ENCODE measurements around the gene DNAH14. TPM values are rescaled to one million over a fixed set of nuclear protein-coding genes. Genes with fewer than 3 reads are reported as not detected.

The DNAH14 gene
- polyA plus RNA-seq, 1 donor (not counting 4 experiments of a cell fraction or from before 2014, with no cell fraction given) = 6.4 TPM

GRCh38 chr1:224928906-224929305, 569 bp upstream of the DNAH14 start:
- H3K27me3 ChIP-seq (ENCODE audit: control insufficient read depth, extremely low read depth, insufficient read depth, low read length) = no peaks in the 10 kb centered on the region
- FAIRE-seq = no peak
- no peak overlapping the region for H3K9ac ChIP-seq (ENCODE audit: control insufficient read depth, extremely low read depth, insufficient read depth, low read length)
- H3K4me1 ChIP-seq (ENCODE audit: control insufficient read depth, extremely low read depth, insufficient read depth, low read length) = no peaks in the 10 kb centered on the region
- DNase-seq (ENCODE audit: low read depth, low spot score) = no peak
- peak overlapping the region in 1 of 3 experiments; percentile 26 for H3K4me3 ChIP-seq (ENCODE audit: control insufficient read depth in 2 of 3, extremely low read depth in 1 of 3, insufficient read depth in 2 of 3, low read depth in 1 of 3, low read length in 3 of 3)
- H3K27ac ChIP-seq (ENCODE audit: control insufficient read depth, insufficient read depth, low read length) = no peak overlapping the region
- peaks cover 2% of the 10 kb centered on the region for H3K9me3 ChIP-seq (ENCODE audit: control insufficient read depth, low read depth, low read length)
- H3K79me2 ChIP-seq (ENCODE audit: control insufficient read depth, insufficient read depth, low read length) = no peaks in the 10 kb centered on the region
- peak overlapping the region; percentile 91 for H2AFZ ChIP-seq (ENCODE audit: control insufficient read depth, low read length)
- H3K4me2 ChIP-seq (ENCODE audit: control insufficient read depth, extremely low read depth, insufficient read depth, low read depth, low read length) = peak overlapping the region; percentile 78
- H3K36me3 ChIP-seq (ENCODE audit: control insufficient read depth in 2 of 2, extremely low read depth in 1 of 2, insufficient read depth in 2 of 2, low read length in 2 of 2) = no peaks in the 10 kb centered on the region
- dilution Hi-C loops (cut with MboI; ENCODE audit: extremely low pct_ligation_motif_present, low sequenced_read_pairs) = no loop called here
- TF ChIP-seq CTCF (optimal IDR thresholded peaks at IDR 0.05 in 1 of 3, IDR thresholded peaks at IDR 0.05 in 1 of 3, conservative IDR thresholded peaks at IDR 0.05 in 1 of 3; ENCODE audit: extremely low read depth in 1 of 3, insufficient read depth in 2 of 3, low read length in 3 of 3) (no peak), EZH2 (IDR thresholded peaks at IDR 0.05; ENCODE audit: low read length) (no peak)
- H4K20me1 ChIP-seq (ENCODE audit: control insufficient read depth, extremely low read depth, insufficient read depth, low read length) = no peaks in the 10 kb centered on the region
- H3K9me1 ChIP-seq (ENCODE audit: control insufficient read depth, extremely low read depth, insufficient read depth, low read length) = no peaks in the 10 kb centered on the region

GRCh38 chr1:224931605-224932004, 2.1 kb downstream of the DNAH14 start:
- H3K27ac ChIP-seq (ENCODE audit: control insufficient read depth, insufficient read depth, low read length) = no peak overlapping the region
- no peak overlapping the region for H2AFZ ChIP-seq (ENCODE audit: control insufficient read depth, low read length)
- H3K79me2 ChIP-seq (ENCODE audit: control insufficient read depth, insufficient read depth, low read length) = no peaks in the 10 kb centered on the region
- TF ChIP-seq EZH2 (IDR thresholded peaks at IDR 0.05; ENCODE audit: low read length) = no peak
- TF ChIP-seq CTCF (optimal IDR thresholded peaks at IDR 0.05 in 1 of 3, IDR thresholded peaks at IDR 0.05 in 1 of 3, conservative IDR thresholded peaks at IDR 0.05 in 1 of 3; ENCODE audit: extremely low read depth in 1 of 3, insufficient read depth in 2 of 3, low read length in 3 of 3) = no peak
- H4K20me1 ChIP-seq (ENCODE audit: control insufficient read depth, extremely low read depth, insufficient read depth, low read length) = no peaks in the 10 kb centered on the region
- no peaks in the 10 kb centered on the region for H3K9me1 ChIP-seq (ENCODE audit: control insufficient read depth, extremely low read depth, insufficient read depth, low read length)
- no peak overlapping the region for H3K4me2 ChIP-seq (ENCODE audit: control insufficient read depth, extremely low read depth, insufficient read depth, low read depth, low read length)
- H3K27me3 ChIP-seq (ENCODE audit: control insufficient read depth, extremely low read depth, insufficient read depth, low read length) = no peaks in the 10 kb centered on the region
- no peak for FAIRE-seq
- no peak for DNase-seq (ENCODE audit: low read depth, low spot score)
- no peak overlapping the region for H3K9ac ChIP-seq (ENCODE audit: control insufficient read depth, extremely low read depth, insufficient read depth, low read length)
- peaks cover 2% of the 10 kb centered on the region for H3K9me3 ChIP-seq (ENCODE audit: control insufficient read depth, low read depth, low read length)
- no peak overlapping the region for H3K4me3 ChIP-seq (ENCODE audit: control insufficient read depth in 2 of 3, extremely low read depth in 1 of 3, insufficient read depth in 2 of 3, low read depth in 1 of 3, low read length in 3 of 3)
- dilution Hi-C loops (cut with MboI; ENCODE audit: extremely low pct_ligation_motif_present, low sequenced_read_pairs) = no loop called here
- H3K36me3 ChIP-seq (ENCODE audit: control insufficient read depth in 2 of 2, extremely low read depth in 1 of 2, insufficient read depth in 2 of 2, low read length in 2 of 2) = no peaks in the 10 kb centered on the region
- H3K4me1 ChIP-seq (ENCODE audit: control insufficient read depth, extremely low read depth, insufficient read depth, low read length) = no peaks in the 10 kb centered on the region
